ENCODE data around the gene RTN4. TPM values are rescaled to one million over a fixed set of nuclear protein-coding genes. Genes with fewer than 3 reads are reported as not detected.
A peak's percentile ranks its signal among the peaks of the same experiment; 100 is the strongest.

Gene RTN4
- total RNA-seq, 4 donors from 2014 or later, result 216 to 304 (median 228) TPM

GRCh38 chr2:54983345-54984220 lies 66.7 kb downstream of the RTN4 start:
- H3K27ac ChIP-seq, result peak overlapping the region in 2 of 4 donors; percentile 8 to 16
- H3K4me1 ChIP-seq, result peaks cover 12 to 97% (median 15%) of the 10 kb centered on the region in 3 donors
- H3K4me3 ChIP-seq, result no peak overlapping the region
- WGBS, 2 donors (ENCODE audit: low coverage in 1 of 2), result 13 to 14% methylated on average over 3 of the region's 3 CpGs
- H3K9me3 ChIP-seq, result no peaks in the 10 kb centered on the region
- no peaks in the 10 kb centered on the region for H3K27me3 ChIP-seq
- TF ChIP-seq EP300 (IDR thresholded peaks at IDR 0.05) (no peak), POLR2AphosphoS5 (IDR thresholded peaks at IDR 0.05) (no peak), POLR2A (IDR thresholded peaks at IDR 0.05) (no peak), CTCF (IDR thresholded peaks at IDR 0.05) (no peak)
- H3K36me3 ChIP-seq, result peaks cover 2 to 22% of the 10 kb centered on the region in 2 donors
- ATAC-seq, result no peak

- H3K27ac ChIP-seq, result peak overlapping the region in 1 of 4 donors; percentile 6
- 60 to 79% methylated on average over 2 of the region's 2 CpGs for WGBS, 2 donors (ENCODE audit: low coverage in 1 of 2)
- peaks cover 0 to 19% of the 10 kb centered on the region in 2 donors for H3K36me3 ChIP-seq
- no peaks in the 10 kb centered on the region for H3K27me3 ChIP-seq
- H3K9me3 ChIP-seq, result no peaks in the 10 kb centered on the region
- peaks cover 20 to 92% (median 21%) of the 10 kb centered on the region in 3 donors for H3K4me1 ChIP-seq
- H3K4me3 ChIP-seq, result no peak overlapping the region
- no peak for ATAC-seq
- TF ChIP-seq POLR2A (IDR thresholded peaks at IDR 0.05) (no peak), CTCF (IDR thresholded peaks at IDR 0.05) (no peak), POLR2AphosphoS5 (IDR thresholded peaks at IDR 0.05) (no peak), EP300 (IDR thresholded peaks at IDR 0.05) (no peak)
These were observed 68.9 kb downstream of the RTN4 start for GRCh38 chr2:54981385-54981784.

- WGBS, 2 donors (ENCODE audit: low coverage in 1 of 2), result 39 to 43% methylated on average over 3 to 4 of the region's 4 CpGs
- Histone ChIP-seq H3K36me3 (peaks cover 0 to 13% of the 10 kb centered on the region in 2 donors), H3K9me3 (no peaks in the 10 kb centered on the region), H3K4me1 (peaks cover 31 to 92% (median 31%) of the 10 kb centered on the region in 3 donors), H3K27me3 (no peaks in the 10 kb centered on the region), H3K27ac (peak overlapping the region in 1 of 4 donors; percentile 12), H3K4me3 (no peak overlapping the region)
- ATAC-seq, result no peak
- TF ChIP-seq POLR2AphosphoS5 (IDR thresholded peaks at IDR 0.05) (peak; percentile 30), EP300 (IDR thresholded peaks at IDR 0.05) (no peak)
These were observed 70.8 kb downstream of the RTN4 start for GRCh38 chr2:54979321-54980044.

GRCh38 chr2:54977149-54977548 lies 73.1 kb downstream of the RTN4 start:
- TF ChIP-seq POLR2AphosphoS5 (IDR thresholded peaks at IDR 0.05) (no peak), EP300 (IDR thresholded peaks at IDR 0.05) (no peak), POLR2A (IDR thresholded peaks at IDR 0.05) (no peak), CTCF (IDR thresholded peaks at IDR 0.05) (no peak)
- no peak for ATAC-seq
- Histone ChIP-seq H3K9me3 (no peaks in the 10 kb centered on the region), H3K27me3 (no peaks in the 10 kb centered on the region), H3K36me3 (peaks cover 0 to 13% of the 10 kb centered on the region in 2 donors), H3K4me1 (peaks cover 22 to 92% (median 31%) of the 10 kb centered on the region in 3 donors), H3K27ac (peak overlapping the region; percentile 15 to 66 (median 45)), H3K4me3 (no peak overlapping the region)
- WGBS, 2 donors (ENCODE audit: low coverage in 1 of 2), result 33% methylated on average over 1 of the region's 2 CpGs; no CpG with 5 or more reads in 1 of the 2 donors

Measured in gastroesophageal sphincter (tissue), 4 donors.